TTC549 (cell line): ENCODE measurements around the gene RS1.

Source experiments
- FAIRE-seq: peaks from 2 replicates; lab custom pipeline; 2012; peaks lifted over from hg19 to GRCh38; lab: Jason Lieb, UNC

The RS1 gene

GRCh38 chrX:18672008-18672407 is at the start of gene RS1:
TSS of gene RS1 (minus strand) at chrX:18672108. CDS start at chrX:18672068, 40 bp downstream.
- FAIRE-seq = no peak

GRCh38 chrX:18719852-18720251 is 47.9 kb upstream of the RS1 start:
- FAIRE-seq = no peak

- FAIRE-seq = no peak
Measured at GRCh38 chrX:18714910-18715309, 43.0 kb upstream of the RS1 start.

- FAIRE-seq = no peak
Measured at GRCh38 chrX:18709833-18710232, 37.9 kb upstream of the RS1 start.

GRCh38 chrX:18707426-18708049 is 35.6 kb upstream of the RS1 start, which contains the start of gene PPEF1:
TSS of gene PPEF1 (plus strand) at chrX:18707645. CDS start at chrX:18707781, 136 bp downstream.
- no peak for FAIRE-seq

- no peak for FAIRE-seq
Measured at GRCh38 chrX:18702362-18703195, 30.7 kb upstream of the RS1 start.

GRCh38 chrX:18701621-18702361 is 29.9 kb upstream of the RS1 start:
- FAIRE-seq = no peak

- no peak for FAIRE-seq
Measured at GRCh38 chrX:18698737-18699650, 27.1 kb upstream of the RS1 start.

- no peak for FAIRE-seq
Measured at GRCh38 chrX:18696653-18697052, 24.7 kb upstream of the RS1 start.

- FAIRE-seq = no peak
Measured at GRCh38 chrX:18692541-18692940, 20.6 kb upstream of the RS1 start.

GRCh38 chrX:18691431-18691830 is 19.5 kb upstream of the RS1 start:
- FAIRE-seq = no peak

GRCh38 chrX:18687856-18688495 is 16.1 kb upstream of the RS1 start:
- FAIRE-seq = no peak

- FAIRE-seq = no peak
Measured at GRCh38 chrX:18682979-18683387, 11.1 kb upstream of the RS1 start.

- no peak for FAIRE-seq
Measured at GRCh38 chrX:18681996-18682395, 10.1 kb upstream of the RS1 start.

- FAIRE-seq = no peak
Measured at GRCh38 chrX:18677161-18677869, 5.4 kb upstream of the RS1 start.

- FAIRE-seq = no peak
Measured at GRCh38 chrX:18676470-18676869, 4.6 kb upstream of the RS1 start.

- no peak for FAIRE-seq
Measured at GRCh38 chrX:18676050-18676449, 4.1 kb upstream of the RS1 start.

- FAIRE-seq = peak; percentile 47
Measured at GRCh38 chrX:18674788-18675735, 3.2 kb upstream of the RS1 start.

- no peak for FAIRE-seq
Measured at GRCh38 chrX:18674417-18674787, 2.5 kb upstream of the RS1 start.
